Chondrocyte (in vitro differentiated cells): ENCODE results near the gene GCNA. TPM values are rescaled to one million over a fixed set of nuclear protein-coding genes. Genes with fewer than 3 reads are reported as not detected.

Source experiments
- DNase-seq: peaks from one replicate; pipeline ENCODE4 v3.0.0; 2021; ENCODE audit warnings: mixed read lengths, low spot score
- H3K27ac Mint-ChIP-seq: one replicate; pipeline ENCODE4 v1.8.0; 2021; ENCODE audit warnings: mild to moderate bottlenecking, moderate library complexity, mixed read lengths; ENCODE audit not compliant: unreplicated experiment
- H3K27me3 Mint-ChIP-seq: 2 replicates; pipeline ENCODE4 v1.8.0; 2021; ENCODE audit warnings: low read depth, mixed read lengths
- H3K36me3 Mint-ChIP-seq: 2 replicates; pipeline ENCODE4 v1.8.0; 2021; ENCODE audit warnings: low read depth, mixed read lengths
- H3K4me1 Mint-ChIP-seq: 2 replicates; pipeline ENCODE4 v1.8.0; 2021; ENCODE audit warnings: low read depth, mild to moderate bottlenecking, mixed read lengths
- H3K4me3 Mint-ChIP-seq: one replicate; pipeline ENCODE4 v1.8.0; 2021; ENCODE audit warnings: mild to moderate bottlenecking, moderate library complexity, mixed read lengths; ENCODE audit not compliant: unreplicated experiment
- H3K9me3 Mint-ChIP-seq: 2 replicates; pipeline ENCODE4 v1.8.0; 2021; ENCODE audit warnings: low read depth, mixed read lengths
- total RNA-seq: library from RNA; stranded (reverse); gene quantifications from 3 replicates; pipeline ENCODE4 v1.2.1, GENCODE V29; 2021
- TF ChIP-seq, protein P1 (sequence below): fragments of 200-600 bp; sonication (generic); IDR thresholded peaks from 2 replicates; pipeline ENCODE4 v1.5.0; 2021; ENCODE audit warnings: antibody characterized with exemption, mild to moderate bottlenecking, moderate library complexity

Gene GCNA
- total RNA-seq, 1 donor from 2014 or later: 3.2 TPM

DNA sequence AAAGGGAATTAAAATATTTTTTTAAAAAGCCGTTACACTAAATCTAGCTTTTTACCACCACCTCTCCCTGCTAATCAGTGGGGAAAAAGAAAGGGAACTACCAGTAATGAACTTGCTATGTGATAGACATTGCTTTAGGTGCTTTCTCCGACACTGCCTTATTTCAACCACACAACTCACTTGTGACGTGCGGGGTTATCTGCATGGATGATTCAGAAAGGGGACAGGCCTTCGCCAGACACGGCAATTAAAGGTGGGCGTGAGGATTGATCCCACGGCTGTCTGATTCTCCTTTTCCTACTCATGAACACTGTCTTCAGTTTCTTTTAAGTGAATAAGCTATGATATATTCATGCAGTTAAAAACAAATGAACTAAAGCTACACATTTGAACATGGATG is 41.0 kb downstream of the GCNA start:
- H3K27ac Mint-ChIP-seq: no peak overlapping the region
- H3K9me3 Mint-ChIP-seq: no peaks in the 10 kb centered on the region
- TF ChIP-seq, protein P1, sequence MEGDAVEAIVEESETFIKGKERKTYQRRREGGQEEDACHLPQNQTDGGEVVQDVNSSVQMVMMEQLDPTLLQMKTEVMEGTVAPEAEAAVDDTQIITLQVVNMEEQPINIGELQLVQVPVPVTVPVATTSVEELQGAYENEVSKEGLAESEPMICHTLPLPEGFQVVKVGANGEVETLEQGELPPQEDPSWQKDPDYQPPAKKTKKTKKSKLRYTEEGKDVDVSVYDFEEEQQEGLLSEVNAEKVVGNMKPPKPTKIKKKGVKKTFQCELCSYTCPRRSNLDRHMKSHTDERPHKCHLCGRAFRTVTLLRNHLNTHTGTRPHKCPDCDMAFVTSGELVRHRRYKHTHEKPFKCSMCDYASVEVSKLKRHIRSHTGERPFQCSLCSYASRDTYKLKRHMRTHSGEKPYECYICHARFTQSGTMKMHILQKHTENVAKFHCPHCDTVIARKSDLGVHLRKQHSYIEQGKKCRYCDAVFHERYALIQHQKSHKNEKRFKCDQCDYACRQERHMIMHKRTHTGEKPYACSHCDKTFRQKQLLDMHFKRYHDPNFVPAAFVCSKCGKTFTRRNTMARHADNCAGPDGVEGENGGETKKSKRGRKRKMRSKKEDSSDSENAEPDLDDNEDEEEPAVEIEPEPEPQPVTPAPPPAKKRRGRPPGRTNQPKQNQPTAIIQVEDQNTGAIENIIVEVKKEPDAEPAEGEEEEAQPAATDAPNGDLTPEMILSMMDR: no peak
- H3K4me1 Mint-ChIP-seq: peaks cover 7% of the 10 kb centered on the region
- DNase-seq: no peak
- peaks cover 7% of the 10 kb centered on the region for H3K36me3 Mint-ChIP-seq
- H3K4me3 Mint-ChIP-seq: no peak overlapping the region
- no peaks in the 10 kb centered on the region for H3K27me3 Mint-ChIP-seq

DNA sequence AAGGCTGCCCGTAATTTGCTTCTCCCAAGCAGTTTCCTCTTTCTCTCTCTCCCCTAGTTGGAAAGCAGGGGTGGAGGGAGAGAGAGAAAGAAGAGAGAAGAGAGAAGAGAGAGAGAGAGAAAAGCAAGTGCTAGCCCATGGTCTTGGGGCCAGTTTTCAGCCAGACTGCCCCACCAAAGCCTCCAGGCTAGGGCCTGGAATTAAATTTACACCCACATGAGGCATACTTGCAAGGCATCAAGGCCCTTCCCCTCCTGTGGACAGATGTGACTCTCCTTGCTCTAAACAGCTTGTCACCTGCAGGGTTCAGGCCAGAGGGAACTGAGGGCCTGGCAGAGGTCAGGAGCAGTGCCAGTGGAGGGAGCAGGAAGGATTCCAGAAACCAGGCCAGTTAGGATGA is 41.7 kb downstream of the GCNA start:
- H3K4me3 Mint-ChIP-seq: no peak overlapping the region
- H3K27me3 Mint-ChIP-seq: no peaks in the 10 kb centered on the region
- H3K36me3 Mint-ChIP-seq: peaks cover 6% of the 10 kb centered on the region
- no peak for DNase-seq
- H3K9me3 Mint-ChIP-seq: no peaks in the 10 kb centered on the region
- H3K4me1 Mint-ChIP-seq: peaks cover 7% of the 10 kb centered on the region
- TF ChIP-seq, protein P1: no peak
- H3K27ac Mint-ChIP-seq: no peak overlapping the region

DNA sequence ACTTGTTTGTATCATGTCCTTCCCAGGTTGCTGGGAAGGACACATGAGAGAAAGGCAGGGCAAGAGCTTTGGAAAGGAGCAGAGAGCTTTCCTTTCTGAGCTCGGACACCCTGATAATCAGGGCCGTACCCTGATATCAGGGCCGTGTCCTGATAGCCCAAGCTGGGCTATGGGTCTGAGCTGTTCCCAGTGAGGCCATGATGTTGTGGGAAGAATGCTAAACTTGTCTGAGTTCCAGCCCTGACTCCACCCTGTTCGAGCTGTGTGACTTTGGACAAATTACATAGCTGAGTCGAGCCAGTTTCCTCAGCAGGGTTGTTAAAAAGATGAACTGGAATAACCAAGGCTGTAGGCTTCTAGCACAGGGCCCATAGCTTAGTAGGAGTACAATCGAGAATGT is 43.4 kb downstream of the GCNA start:
- DNase-seq: no peak
- H3K27ac Mint-ChIP-seq: peak overlapping the region; percentile 74
- no peaks in the 10 kb centered on the region for H3K9me3 Mint-ChIP-seq
- H3K27me3 Mint-ChIP-seq: no peaks in the 10 kb centered on the region
- TF ChIP-seq, protein P1: no peak
- no peak overlapping the region for H3K4me3 Mint-ChIP-seq
- peaks cover 7% of the 10 kb centered on the region for H3K4me1 Mint-ChIP-seq
- peaks cover 2% of the 10 kb centered on the region for H3K36me3 Mint-ChIP-seq

DNA sequence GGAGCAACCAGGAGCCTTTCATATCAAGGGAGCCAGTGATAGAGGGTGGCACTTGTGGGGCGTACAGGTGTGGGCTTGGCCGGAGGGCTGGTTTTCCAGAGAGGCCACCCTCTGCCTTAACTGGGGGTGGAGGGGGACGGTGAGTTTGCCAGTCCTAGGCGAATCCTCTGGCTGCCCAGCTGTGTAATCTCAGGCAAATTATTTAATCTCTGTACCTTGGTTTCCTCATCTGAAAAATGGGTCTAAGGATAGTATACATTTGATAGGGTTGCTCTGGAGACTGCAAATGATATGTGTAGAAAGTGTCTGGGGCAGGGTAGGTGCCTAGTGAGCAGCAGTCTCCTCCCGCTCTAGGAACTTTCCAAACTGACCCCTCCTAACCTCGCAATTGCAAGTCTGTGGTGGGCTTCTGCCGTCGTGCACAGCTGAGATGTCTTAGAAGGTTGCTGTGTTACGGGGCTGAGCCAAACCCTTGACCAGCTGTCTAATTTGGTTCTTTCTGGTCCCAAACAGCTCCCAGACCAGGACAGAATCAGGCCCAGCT is 43.9 kb downstream of the GCNA start:
- Mint-ChIP-seq H3K4me1 (peaks cover 7% of the 10 kb centered on the region), H3K36me3 (peaks cover 2% of the 10 kb centered on the region), H3K27ac (peak overlapping the region; percentile 74), H3K4me3 (no peak overlapping the region), H3K9me3 (no peaks in the 10 kb centered on the region), H3K27me3 (no peaks in the 10 kb centered on the region)
- no peak for DNase-seq
- TF ChIP-seq, protein P1: no peak

DNA sequence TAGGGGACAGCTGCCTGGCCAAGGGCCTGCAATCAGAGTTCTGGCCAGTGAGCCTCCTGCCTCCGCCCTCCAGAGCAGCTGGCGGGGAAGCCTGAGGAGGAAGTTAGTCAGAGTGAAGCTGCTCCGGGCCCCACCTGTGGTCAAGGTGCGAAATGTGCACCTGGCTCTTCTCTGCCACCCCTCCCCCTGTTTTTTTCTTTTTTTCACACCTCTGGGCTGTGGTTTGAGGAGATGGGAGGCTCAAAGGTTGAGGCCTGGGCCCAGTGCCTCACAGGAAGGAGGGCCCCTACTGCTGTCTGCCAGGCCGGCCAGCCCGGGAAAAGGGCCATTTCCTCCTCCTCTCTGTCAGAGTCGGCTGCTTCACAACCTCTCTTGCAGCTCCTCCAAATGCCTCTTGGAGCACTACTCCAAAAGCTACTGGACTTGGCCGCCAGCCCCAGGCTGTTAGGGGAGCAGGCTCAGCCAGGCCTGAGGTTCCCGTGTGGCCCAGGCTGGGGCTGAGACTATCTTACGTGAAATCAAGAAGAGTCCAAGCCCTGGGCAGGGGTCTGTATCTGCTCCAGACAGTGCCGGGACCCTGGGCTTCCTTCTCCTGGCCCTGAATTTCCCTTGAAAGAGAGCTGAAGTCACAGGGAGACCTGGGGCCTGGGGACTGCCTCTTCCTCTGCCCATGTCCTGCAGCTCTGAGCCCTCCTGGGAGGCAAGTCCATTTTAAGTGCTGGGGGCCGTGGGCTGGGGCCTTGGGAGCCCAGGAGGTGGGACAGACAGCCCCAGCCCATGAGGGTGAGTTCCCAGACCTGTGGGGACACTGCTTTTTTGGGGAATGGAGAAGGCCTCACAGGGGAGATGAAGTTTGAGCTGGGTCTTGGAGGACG is 44.6 kb downstream of the GCNA start:
- no peaks in the 10 kb centered on the region for H3K36me3 Mint-ChIP-seq
- H3K4me1 Mint-ChIP-seq: peaks cover 7% of the 10 kb centered on the region
- H3K27ac Mint-ChIP-seq: peak overlapping the region; percentile 74
- DNase-seq: no peak
- no peak overlapping the region for H3K4me3 Mint-ChIP-seq
- no peaks in the 10 kb centered on the region for H3K27me3 Mint-ChIP-seq
- no peaks in the 10 kb centered on the region for H3K9me3 Mint-ChIP-seq
- TF ChIP-seq, protein P1: peak; percentile 44
